CD4-positive, alpha-beta T cell treated with Interleukin-6 for 4 hours (primary cell): ENCODE results near the gene EIF1AD.
"Not testable (repeated sequence)": the region's sequence is repeated elsewhere in the genome, so short reads cannot be mapped to it uniquely, and the experiment has no call there.

Source experiments
- DNase-seq: peaks from one replicate; pipeline ENCODE4 v3.0.0-alpha.2; 2020; ENCODE audit warnings: mixed read lengths

The EIF1AD gene

GRCh38 chr11:66020618-66021357 is 18.8 kb upstream of the EIF1AD start:
- DNase-seq, result peak; percentile 19

- no peak for DNase-seq
Measured at GRCh38 chr11:66020212-66020611, 18.3 kb upstream of the EIF1AD start.

- DNase-seq, result no peak
Measured at GRCh38 chr11:66017321-66017720, 15.4 kb upstream of the EIF1AD start.

- no peak for DNase-seq
Measured at GRCh38 chr11:66016793-66017177, 14.8 kb upstream of the EIF1AD start.

GRCh38 chr11:66015936-66016792 is 14.2 kb upstream of the EIF1AD start:
- DNase-seq, result no peak

GRCh38 chr11:66015454-66015881 is 13.5 kb upstream of the EIF1AD start:
- DNase-seq, result no peak

- DNase-seq, result no peak
Measured at GRCh38 chr11:66014804-66015453, 13.0 kb upstream of the EIF1AD start.

GRCh38 chr11:66013762-66014100 is 11.8 kb upstream of the EIF1AD start:
- no peak for DNase-seq

- no peak for DNase-seq
Measured at GRCh38 chr11:66012946-66013761, 11.2 kb upstream of the EIF1AD start.

GRCh38 chr11:66012371-66012945 is 10.5 kb upstream of the EIF1AD start:
- DNase-seq, result no peak

- DNase-seq, result no peak
Measured at GRCh38 chr11:66011785-66012303, 9.9 kb upstream of the EIF1AD start, which contains the start of gene CST6. CST6 (plus strand) TSS chr11:66012008; CDS start chr11:66012045, 37 bp downstream.

- DNase-seq, result no peak
Measured at GRCh38 chr11:66011239-66011784, 9.4 kb upstream of the EIF1AD start.

- DNase-seq, result not testable (repeated sequence)
Measured at GRCh38 chr11:66010036-66010435, 8.1 kb upstream of the EIF1AD start.

- no peak for DNase-seq
Measured at GRCh38 chr11:66008468-66009101, 6.6 kb upstream of the EIF1AD start.

- no peak for DNase-seq
Measured at GRCh38 chr11:66008095-66008467, 6.1 kb upstream of the EIF1AD start.

- DNase-seq, result no peak
Measured at GRCh38 chr11:66007201-66007634, 5.3 kb upstream of the EIF1AD start.

- DNase-seq, result no peak
Measured at GRCh38 chr11:66006891-66007176, 4.9 kb upstream of the EIF1AD start.

- DNase-seq, result no peak
Measured at GRCh38 chr11:66006134-66006890, 4.4 kb upstream of the EIF1AD start.

GRCh38 chr11:66004186-66004585 is 2.2 kb upstream of the EIF1AD start:
- DNase-seq, result no peak

- DNase-seq, result no peak
Measured at GRCh38 chr11:66003291-66003690, 1.3 kb upstream of the EIF1AD start.
